AG09319 (cell line): Measurements from ENCODE around the gene NBEAL1.
"Not testable (repeated sequence)": the region's sequence is repeated elsewhere in the genome, so short reads cannot be mapped to it uniquely, and the experiment has no call there.

Source experiments
- DNase-seq: peaks from one replicate; pipeline ENCODE4 v3.0.0-alpha.2; 2010; ENCODE audit warnings: low read depth; ENCODE audit errors: extremely low read depth
- CTCF ChIP-seq: IDR thresholded peaks from 2 replicates; pipeline ENCODE4 v1.5.1; 2011; ENCODE audit warnings: low read depth, mild to moderate bottlenecking, inconsistent platforms, low read length, moderate library complexity

NBEAL1 gene

GRCh38 chr2:203062126-203062525, 47.5 kb downstream of the NBEAL1 start:
- no peak for DNase-seq
- TF ChIP-seq CTCF: no peak

GRCh38 chr2:203066519-203067091, 51.9 kb downstream of the NBEAL1 start:
- not testable (repeated sequence) for DNase-seq

GRCh38 chr2:203070701-203071100, 56.0 kb downstream of the NBEAL1 start:
- TF ChIP-seq CTCF: no peak

GRCh38 chr2:203071148-203071547, 56.5 kb downstream of the NBEAL1 start:
- TF ChIP-seq CTCF: no peak
- DNase-seq: no peak

More at GRCh38 chr2:203070701-203071100, 56.0 kb downstream of the NBEAL1 start:
- no peak for DNase-seq

- TF ChIP-seq CTCF: no peak
- no peak for DNase-seq
These were observed 57.7 kb downstream of the NBEAL1 start for GRCh38 chr2:203072371-203072770.

GRCh38 chr2:203077451-203077850, 62.8 kb downstream of the NBEAL1 start:
- peak; percentile 2 for DNase-seq
- TF ChIP-seq CTCF: no peak

GRCh38 chr2:203080447-203081045, 65.9 kb downstream of the NBEAL1 start:
- no peak for DNase-seq
- TF ChIP-seq CTCF: no peak

- no peak for TF ChIP-seq CTCF
These were observed 68.7 kb downstream of the NBEAL1 start for GRCh38 chr2:203083328-203083727.

GRCh38 chr2:203086381-203086780, 71.7 kb downstream of the NBEAL1 start:
- DNase-seq: not testable (repeated sequence)

More at GRCh38 chr2:203083328-203083727, 68.7 kb downstream of the NBEAL1 start:
- no peak for DNase-seq

- not testable (repeated sequence) for DNase-seq
These were observed 76.0 kb downstream of the NBEAL1 start for GRCh38 chr2:203090721-203091120.
